ENCODE results near the gene POP7.

DNA sequence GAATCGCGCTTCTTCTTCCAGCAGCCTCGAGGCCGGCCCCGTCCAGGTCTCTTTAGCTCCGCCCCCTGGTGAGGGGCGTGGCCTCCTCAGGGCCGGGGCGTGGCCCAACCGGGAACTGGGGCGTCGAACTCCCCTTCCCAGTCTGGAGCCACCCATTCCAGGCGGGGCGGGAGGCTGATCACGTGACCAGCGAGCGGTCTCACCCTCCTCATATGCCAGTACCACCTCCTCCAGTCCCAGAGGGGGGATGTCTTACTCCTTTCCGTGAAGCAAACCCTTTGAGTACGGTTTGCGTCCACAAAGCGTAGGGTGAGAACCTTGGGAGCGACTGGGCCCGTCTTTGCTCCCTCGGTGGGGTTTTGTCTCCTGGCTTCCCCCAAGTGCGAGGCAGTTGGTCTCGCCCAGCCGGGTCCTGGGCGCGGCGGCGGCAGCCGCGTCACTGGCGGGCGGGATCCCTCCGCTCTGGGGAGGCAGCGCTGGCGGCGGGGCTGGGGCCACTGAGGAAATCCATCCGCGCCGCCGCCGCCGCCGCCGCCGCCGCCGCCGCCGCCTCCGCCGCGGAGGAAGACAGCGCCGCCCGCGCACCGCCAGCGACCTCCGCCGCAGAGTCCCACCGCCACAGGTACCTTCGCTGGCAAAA is 32.5 kb upstream of the POP7 start, which contains the start of gene GNB2:
- TF ChIP-seq, protein P1, sequence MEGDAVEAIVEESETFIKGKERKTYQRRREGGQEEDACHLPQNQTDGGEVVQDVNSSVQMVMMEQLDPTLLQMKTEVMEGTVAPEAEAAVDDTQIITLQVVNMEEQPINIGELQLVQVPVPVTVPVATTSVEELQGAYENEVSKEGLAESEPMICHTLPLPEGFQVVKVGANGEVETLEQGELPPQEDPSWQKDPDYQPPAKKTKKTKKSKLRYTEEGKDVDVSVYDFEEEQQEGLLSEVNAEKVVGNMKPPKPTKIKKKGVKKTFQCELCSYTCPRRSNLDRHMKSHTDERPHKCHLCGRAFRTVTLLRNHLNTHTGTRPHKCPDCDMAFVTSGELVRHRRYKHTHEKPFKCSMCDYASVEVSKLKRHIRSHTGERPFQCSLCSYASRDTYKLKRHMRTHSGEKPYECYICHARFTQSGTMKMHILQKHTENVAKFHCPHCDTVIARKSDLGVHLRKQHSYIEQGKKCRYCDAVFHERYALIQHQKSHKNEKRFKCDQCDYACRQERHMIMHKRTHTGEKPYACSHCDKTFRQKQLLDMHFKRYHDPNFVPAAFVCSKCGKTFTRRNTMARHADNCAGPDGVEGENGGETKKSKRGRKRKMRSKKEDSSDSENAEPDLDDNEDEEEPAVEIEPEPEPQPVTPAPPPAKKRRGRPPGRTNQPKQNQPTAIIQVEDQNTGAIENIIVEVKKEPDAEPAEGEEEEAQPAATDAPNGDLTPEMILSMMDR (IDR thresholded peaks at IDR 0.05): no peak
- peak; percentile 80 for TF ChIP-seq POLR2AphosphoS5 (IDR thresholded peaks at IDR 0.05; ENCODE audit: low read depth, low read length)
- TF ChIP-seq, protein P2, sequence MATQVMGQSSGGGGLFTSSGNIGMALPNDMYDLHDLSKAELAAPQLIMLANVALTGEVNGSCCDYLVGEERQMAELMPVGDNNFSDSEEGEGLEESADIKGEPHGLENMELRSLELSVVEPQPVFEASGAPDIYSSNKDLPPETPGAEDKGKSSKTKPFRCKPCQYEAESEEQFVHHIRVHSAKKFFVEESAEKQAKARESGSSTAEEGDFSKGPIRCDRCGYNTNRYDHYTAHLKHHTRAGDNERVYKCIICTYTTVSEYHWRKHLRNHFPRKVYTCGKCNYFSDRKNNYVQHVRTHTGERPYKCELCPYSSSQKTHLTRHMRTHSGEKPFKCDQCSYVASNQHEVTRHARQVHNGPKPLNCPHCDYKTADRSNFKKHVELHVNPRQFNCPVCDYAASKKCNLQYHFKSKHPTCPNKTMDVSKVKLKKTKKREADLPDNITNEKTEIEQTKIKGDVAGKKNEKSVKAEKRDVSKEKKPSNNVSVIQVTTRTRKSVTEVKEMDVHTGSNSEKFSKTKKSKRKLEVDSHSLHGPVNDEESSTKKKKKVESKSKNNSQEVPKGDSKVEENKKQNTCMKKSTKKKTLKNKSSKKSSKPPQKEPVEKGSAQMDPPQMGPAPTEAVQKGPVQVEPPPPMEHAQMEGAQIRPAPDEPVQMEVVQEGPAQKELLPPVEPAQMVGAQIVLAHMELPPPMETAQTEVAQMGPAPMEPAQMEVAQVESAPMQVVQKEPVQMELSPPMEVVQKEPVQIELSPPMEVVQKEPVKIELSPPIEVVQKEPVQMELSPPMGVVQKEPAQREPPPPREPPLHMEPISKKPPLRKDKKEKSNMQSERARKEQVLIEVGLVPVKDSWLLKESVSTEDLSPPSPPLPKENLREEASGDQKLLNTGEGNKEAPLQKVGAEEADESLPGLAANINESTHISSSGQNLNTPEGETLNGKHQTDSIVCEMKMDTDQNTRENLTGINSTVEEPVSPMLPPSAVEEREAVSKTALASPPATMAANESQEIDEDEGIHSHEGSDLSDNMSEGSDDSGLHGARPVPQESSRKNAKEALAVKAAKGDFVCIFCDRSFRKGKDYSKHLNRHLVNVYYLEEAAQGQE (IDR thresholded peaks at IDR 0.05; ENCODE audit: insufficient read depth in 1 of 2, low read depth in 2 of 2, low read length in 1 of 2): 0 out of 4 replicates have a peak, but pooled peaks of 1 of the 2 experiments have one; percentile 16
